ENCODE results near the gene POLR2M. TPM values are rescaled to one million over a fixed set of nuclear protein-coding genes. Genes with fewer than 3 reads are reported as not detected.

Gene POLR2M
- total and polyA plus RNA-seq, 10 of the 15 experiments (the other 5 are each of a cell fraction or from before 2014, with no cell fraction given), result 5.8 to 364 (median 23.7) TPM

DNA sequence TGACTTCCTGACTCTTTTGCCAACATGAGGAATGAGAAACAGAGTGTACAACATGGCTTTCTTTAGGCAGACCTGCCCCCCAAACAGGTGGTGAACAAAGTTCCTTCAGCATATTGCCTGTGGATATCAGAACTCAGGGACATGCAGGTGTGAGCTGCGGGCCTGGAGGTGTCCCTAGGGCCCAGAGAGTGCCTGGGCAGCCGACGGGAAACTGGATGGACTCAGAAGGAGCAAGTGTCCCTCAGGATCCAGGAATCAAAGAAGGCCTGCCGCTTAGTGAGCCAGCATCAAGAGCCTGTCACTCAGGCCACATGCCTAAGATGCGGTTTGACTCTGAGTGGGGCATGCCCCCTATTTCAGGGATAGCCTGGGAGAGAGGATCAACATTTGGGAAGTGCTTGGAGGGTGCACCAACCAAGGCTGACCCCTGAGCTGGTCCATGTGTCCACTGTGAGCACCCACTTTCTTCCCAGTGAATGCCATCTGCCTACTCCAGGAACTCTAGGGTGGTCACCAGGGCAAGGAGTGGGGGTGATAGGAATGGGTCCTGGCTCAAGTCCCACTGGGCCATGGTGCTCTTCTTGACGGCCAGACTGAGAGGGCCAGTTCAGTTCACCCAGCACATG lies 16.1 kb upstream of the POLR2M start (continued):
- TF ChIP-seq, protein P1, sequence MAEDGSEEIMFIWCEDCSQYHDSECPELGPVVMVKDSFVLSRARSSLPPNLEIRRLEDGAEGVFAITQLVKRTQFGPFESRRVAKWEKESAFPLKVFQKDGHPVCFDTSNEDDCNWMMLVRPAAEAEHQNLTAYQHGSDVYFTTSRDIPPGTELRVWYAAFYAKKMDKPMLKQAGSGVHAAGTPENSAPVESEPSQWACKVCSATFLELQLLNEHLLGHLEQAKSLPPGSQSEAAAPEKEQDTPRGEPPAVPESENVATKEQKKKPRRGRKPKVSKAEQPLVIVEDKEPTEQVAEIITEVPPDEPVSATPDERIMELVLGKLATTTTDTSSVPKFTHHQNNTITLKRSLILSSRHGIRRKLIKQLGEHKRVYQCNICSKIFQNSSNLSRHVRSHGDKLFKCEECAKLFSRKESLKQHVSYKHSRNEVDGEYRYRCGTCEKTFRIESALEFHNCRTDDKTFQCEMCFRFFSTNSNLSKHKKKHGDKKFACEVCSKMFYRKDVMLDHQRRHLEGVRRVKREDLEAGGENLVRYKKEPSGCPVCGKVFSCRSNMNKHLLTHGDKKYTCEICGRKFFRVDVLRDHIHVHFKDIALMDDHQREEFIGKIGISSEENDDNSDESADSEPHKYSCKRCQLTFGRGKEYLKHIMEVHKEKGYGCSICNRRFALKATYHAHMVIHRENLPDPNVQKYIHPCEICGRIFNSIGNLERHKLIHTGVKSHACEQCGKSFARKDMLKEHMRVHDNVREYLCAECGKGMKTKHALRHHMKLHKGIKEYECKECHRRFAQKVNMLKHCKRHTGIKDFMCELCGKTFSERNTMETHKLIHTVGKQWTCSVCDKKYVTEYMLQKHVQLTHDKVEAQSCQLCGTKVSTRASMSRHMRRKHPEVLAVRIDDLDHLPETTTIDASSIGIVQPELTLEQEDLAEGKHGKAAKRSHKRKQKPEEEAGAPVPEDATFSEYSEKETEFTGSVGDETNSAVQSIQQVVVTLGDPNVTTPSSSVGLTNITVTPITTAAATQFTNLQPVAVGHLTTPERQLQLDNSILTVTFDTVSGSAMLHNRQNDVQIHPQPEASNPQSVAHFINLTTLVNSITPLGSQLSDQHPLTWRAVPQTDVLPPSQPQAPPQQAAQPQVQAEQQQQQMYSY (CRISPR knock-in tag; IDR thresholded peaks at IDR 0.05), result no peak

DNA sequence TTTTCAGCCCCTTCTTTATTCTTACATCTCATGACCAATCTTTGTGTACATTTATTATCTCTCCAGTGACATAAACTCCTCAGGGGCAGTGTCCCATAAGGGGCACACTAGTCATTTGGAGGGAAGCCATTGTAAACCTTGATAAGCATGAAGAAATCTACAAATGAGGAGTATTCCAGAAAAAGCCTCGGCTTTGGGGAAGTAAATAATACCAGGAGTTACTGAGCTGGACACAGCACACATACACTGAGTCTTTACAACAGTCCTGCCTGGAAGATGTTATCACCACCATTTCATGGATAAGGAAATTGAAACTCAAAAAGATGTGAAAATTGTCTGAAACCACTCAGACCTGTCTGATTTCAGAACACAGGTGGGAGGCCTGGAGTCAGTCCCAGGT lies 15.4 kb upstream of the POLR2M start:
- H3K27me3 ChIP-seq (replicated peaks in 1 of 2; ENCODE audit: control insufficient read depth in 2 of 2, insufficient read depth in 2 of 2, low read length in 1 of 2), result no peaks in the 10 kb centered on the region
- H3K36me3 ChIP-seq (ENCODE audit: control insufficient read depth in 2 of 2, insufficient read depth in 2 of 2, low read length in 1 of 2), result no peaks in the 10 kb centered on the region
- no peak overlapping the region for H3K27ac ChIP-seq (ENCODE audit: control insufficient read depth, insufficient read depth)
- no peaks in the 10 kb centered on the region for H3K79me2 ChIP-seq (ENCODE audit: control insufficient read depth, insufficient read depth, low read length)
- SMC1A ChIA-PET (ENCODE audit: uncharacterized antibody, unreplicated experiment), result no interaction called here
- no peak overlapping the region for H2AFZ ChIP-seq (ENCODE audit: control insufficient read depth, low read depth, low read length)
- DNase-seq (ENCODE audit: low read depth, low spot score), result no peak
- CTCF ChIA-PET, result no interaction called here
- ATAC-seq, result no peak
- no TSS peak for BruUV-seq (replicated peaks)
- RAD21 ChIA-PET (ENCODE audit: unreplicated experiment), result no interaction called here
- POLR2A ChIA-PET, result no interaction called here
- no peak overlapping the region for H3K4me2 ChIP-seq (ENCODE audit: control insufficient read depth, insufficient read depth)
- FAIRE-seq, result no peak
- in situ Hi-C loops (cut with MboI) (no loop called here), intact Hi-C loops (cut with micrococcal nuclease; ENCODE audit: unreplicated experiment) (no loop called here)
- H3K9ac ChIP-seq (ENCODE audit: control insufficient read depth, insufficient read depth, low read length), result no peak overlapping the region
- H3K4me3 ChIP-seq, result no peak overlapping the region
- no peaks in the 10 kb centered on the region for H3K9me3 ChIP-seq (replicated peaks; ENCODE audit: control insufficient read depth, insufficient read depth, low read length)
- no peaks in the 10 kb centered on the region for H3K4me1 ChIP-seq (ENCODE audit: control insufficient read depth, insufficient read depth, low read length)
- H4K20me1 ChIP-seq (ENCODE audit: control insufficient read depth, insufficient read depth), result no peaks in the 10 kb centered on the region
- TF ChIP-seq POLR2AphosphoS2 (IDR thresholded peaks at IDR 0.05; ENCODE audit: low read depth, low read length) (no peak), CHD2 (IDR thresholded peaks at IDR 0.05; ENCODE audit: borderline replicate concordance, low read depth, low read length) (no peak), TCF12 (IDR thresholded peaks at IDR 0.05; ENCODE audit: low read depth, low read length) (no peak), TCF7 (IDR thresholded peaks at IDR 0.05; ENCODE audit: borderline replicate concordance) (no peak), NFXL1 (IDR thresholded peaks at IDR 0.05; ENCODE audit: borderline replicate concordance) (no peak), HCFC1 (IDR thresholded peaks at IDR 0.05; ENCODE audit: low read length) (no peak), RAD51 (IDR thresholded peaks at IDR 0.05) (no peak), ASH2L (IDR thresholded peaks at IDR 0.05; ENCODE audit: borderline replicate concordance, low read depth) (no peak), CREM (IDR thresholded peaks at IDR 0.05; ENCODE audit: low read depth) (no peak), MYB (IDR thresholded peaks at IDR 0.05; ENCODE audit: borderline replicate concordance, low read depth, low read length) (no peak)
- TF ChIP-seq, protein P2, sequence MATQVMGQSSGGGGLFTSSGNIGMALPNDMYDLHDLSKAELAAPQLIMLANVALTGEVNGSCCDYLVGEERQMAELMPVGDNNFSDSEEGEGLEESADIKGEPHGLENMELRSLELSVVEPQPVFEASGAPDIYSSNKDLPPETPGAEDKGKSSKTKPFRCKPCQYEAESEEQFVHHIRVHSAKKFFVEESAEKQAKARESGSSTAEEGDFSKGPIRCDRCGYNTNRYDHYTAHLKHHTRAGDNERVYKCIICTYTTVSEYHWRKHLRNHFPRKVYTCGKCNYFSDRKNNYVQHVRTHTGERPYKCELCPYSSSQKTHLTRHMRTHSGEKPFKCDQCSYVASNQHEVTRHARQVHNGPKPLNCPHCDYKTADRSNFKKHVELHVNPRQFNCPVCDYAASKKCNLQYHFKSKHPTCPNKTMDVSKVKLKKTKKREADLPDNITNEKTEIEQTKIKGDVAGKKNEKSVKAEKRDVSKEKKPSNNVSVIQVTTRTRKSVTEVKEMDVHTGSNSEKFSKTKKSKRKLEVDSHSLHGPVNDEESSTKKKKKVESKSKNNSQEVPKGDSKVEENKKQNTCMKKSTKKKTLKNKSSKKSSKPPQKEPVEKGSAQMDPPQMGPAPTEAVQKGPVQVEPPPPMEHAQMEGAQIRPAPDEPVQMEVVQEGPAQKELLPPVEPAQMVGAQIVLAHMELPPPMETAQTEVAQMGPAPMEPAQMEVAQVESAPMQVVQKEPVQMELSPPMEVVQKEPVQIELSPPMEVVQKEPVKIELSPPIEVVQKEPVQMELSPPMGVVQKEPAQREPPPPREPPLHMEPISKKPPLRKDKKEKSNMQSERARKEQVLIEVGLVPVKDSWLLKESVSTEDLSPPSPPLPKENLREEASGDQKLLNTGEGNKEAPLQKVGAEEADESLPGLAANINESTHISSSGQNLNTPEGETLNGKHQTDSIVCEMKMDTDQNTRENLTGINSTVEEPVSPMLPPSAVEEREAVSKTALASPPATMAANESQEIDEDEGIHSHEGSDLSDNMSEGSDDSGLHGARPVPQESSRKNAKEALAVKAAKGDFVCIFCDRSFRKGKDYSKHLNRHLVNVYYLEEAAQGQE (IDR thresholded peaks at IDR 0.05; ENCODE audit: low read depth, low read length), result no peak
- TF ChIP-seq, protein P3, sequence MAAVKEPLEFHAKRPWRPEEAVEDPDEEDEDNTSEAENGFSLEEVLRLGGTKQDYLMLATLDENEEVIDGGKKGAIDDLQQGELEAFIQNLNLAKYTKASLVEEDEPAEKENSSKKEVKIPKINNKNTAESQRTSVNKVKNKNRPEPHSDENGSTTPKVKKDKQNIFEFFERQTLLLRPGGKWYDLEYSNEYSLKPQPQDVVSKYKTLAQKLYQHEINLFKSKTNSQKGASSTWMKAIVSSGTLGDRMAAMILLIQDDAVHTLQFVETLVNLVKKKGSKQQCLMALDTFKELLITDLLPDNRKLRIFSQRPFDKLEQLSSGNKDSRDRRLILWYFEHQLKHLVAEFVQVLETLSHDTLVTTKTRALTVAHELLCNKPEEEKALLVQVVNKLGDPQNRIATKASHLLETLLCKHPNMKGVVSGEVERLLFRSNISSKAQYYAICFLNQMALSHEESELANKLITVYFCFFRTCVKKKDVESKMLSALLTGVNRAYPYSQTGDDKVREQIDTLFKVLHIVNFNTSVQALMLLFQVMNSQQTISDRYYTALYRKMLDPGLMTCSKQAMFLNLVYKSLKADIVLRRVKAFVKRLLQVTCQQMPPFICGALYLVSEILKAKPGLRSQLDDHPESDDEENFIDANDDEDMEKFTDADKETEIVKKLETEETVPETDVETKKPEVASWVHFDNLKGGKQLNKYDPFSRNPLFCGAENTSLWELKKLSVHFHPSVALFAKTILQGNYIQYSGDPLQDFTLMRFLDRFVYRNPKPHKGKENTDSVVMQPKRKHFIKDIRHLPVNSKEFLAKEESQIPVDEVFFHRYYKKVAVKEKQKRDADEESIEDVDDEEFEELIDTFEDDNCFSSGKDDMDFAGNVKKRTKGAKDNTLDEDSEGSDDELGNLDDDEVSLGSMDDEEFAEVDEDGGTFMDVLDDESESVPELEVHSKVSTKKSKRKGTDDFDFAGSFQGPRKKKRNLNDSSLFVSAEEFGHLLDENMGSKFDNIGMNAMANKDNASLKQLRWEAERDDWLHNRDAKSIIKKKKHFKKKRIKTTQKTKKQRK (IDR thresholded peaks at IDR 0.05; ENCODE audit: low read depth, low read length), result no peak
- WGBS (ENCODE audit: insufficient coverage, insufficient replicate concordance, low lambda C conversion rate, missing lambda C conversion rate), result 0% methylated on average over 1 of the region's 1 CpG
